GM12875 (cell line): ENCODE measurements around the gene RUBCNL.

Experiments used
- H3K4me3 ChIP-seq: one replicate; pipeline ENCODE4 v1.5.1; 2011; ENCODE audit warnings: low read depth, low read length, control low read depth
- TF ChIP-seq, protein P1 (sequence below): IDR thresholded peaks from 2 replicates; pipeline ENCODE4 v1.5.1; 2011; ENCODE audit warnings: low read depth, mild to moderate bottlenecking, control low read depth, inconsistent platforms, low read length, moderate library complexity, borderline replicate concordance; ENCODE audit not compliant: insufficient read depth

The RUBCNL gene

DNA sequence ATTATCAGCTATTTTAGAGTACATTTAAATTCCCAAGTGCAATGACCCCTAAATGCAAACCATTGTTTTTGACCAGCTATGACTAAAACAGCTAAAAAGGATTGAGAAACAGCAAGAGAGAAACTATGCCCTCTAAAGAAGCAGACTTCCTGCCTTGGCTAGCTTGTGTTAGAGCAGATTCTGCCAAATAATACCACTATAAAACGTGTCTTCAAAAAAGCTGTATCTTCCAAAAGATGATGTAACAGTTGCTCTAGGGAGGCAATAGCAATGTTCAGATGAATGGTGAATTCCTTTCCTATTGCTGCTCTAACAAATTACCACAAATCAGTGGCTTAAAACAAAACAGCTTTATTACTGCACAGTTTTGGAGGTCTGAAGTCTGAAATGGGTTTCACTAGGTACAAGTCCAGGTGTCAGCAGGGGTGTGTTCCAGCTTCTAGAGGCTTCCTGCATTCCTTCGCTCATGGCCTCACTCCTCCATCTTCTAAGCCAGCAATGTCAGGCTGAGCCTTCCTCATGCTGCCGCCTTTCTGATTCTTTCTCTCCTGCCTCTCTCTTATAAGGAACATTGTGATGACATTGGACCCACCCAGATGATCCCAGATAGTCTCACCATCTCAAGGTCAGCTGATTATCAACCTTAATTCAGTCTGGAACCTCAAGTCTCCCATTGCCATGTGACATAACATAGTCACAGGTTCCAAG is 90.8 kb downstream of the RUBCNL start:
- TF ChIP-seq, protein P1, sequence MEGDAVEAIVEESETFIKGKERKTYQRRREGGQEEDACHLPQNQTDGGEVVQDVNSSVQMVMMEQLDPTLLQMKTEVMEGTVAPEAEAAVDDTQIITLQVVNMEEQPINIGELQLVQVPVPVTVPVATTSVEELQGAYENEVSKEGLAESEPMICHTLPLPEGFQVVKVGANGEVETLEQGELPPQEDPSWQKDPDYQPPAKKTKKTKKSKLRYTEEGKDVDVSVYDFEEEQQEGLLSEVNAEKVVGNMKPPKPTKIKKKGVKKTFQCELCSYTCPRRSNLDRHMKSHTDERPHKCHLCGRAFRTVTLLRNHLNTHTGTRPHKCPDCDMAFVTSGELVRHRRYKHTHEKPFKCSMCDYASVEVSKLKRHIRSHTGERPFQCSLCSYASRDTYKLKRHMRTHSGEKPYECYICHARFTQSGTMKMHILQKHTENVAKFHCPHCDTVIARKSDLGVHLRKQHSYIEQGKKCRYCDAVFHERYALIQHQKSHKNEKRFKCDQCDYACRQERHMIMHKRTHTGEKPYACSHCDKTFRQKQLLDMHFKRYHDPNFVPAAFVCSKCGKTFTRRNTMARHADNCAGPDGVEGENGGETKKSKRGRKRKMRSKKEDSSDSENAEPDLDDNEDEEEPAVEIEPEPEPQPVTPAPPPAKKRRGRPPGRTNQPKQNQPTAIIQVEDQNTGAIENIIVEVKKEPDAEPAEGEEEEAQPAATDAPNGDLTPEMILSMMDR, result no peak
- no peak overlapping the region for H3K4me3 ChIP-seq

DNA sequence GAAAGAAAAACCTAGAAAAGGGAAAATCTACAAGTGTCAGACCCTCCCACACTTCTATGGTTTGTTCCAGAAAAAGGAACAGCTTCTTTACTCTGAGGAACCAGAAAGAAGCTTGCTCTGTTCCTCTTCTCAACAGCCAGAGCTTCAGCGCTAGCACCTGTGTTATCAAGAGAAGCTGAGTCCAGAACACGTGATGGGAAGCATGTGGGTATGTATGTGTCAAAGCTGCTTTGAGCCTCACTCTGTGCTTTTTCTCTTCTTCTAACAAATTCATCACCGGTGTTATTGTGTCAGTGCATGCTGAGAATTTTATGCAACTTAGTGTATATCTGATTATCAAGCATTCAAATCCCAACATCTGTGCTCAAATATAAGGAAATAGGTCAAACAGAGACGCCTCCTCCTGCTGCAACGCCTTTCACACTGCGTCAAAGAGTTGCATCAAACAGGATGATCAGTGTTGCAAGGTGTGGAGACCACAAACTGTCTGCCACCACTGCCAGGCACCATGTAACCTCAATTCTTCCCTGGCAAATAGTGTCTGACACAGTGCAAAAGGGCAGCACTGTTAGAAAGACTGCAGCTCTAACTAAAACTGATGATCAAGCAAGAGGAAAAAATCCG is 91.4 kb downstream of the RUBCNL start:
- TF ChIP-seq, protein P1, result no peak
- no peak overlapping the region for H3K4me3 ChIP-seq

DNA sequence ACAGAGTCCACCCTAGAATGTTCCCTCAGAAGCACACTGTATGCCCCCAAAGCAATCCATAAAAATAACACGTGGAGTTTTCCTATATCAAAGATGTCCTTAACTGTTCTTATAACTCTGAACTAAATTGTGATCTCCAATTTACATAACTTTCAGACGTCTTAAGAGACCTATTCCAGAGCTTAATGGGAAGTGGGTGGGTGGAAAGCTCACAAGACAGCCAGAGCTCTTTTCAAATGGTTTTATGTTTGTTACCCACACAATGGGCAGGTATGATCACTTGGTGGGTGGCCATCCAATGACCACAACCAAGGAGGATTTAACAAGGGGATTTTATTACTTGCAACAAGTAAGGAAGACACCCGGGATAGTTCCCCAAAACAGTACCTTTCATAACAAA is 93.6 kb downstream of the RUBCNL start:
- TF ChIP-seq, protein P1, result no peak
- no peak overlapping the region for H3K4me3 ChIP-seq
